RPMI7951 (cell line): Measurements from ENCODE around the gene ALG13. TPM values are rescaled to one million over a fixed set of nuclear protein-coding genes. Genes with fewer than 3 reads are reported as not detected.

Experiments used
- DNase-seq: peaks from one replicate; pipeline ENCODE4 v3.0.0-alpha.2; 2012; ENCODE audit warnings: low read depth
- total RNA-seq: library from RNA; depleted of rRNA; stranded (reverse); fragments of >200 nt; shearing (Covaris generic); gene quantifications from 2 replicates; pipeline ENCODE4 v1.2.3, GENCODE V29; 2014; rRNA removed

Gene ALG13
- 36.2 and 36.4 TPM in 2 replicates for total RNA-seq

GRCh38 chrX:111680988-111681779 is at the start of gene ALG13:
Gene ALG13 (plus strand): TSS chrX:111681170. CDS start chrX:111681219, 49 bp downstream.
- DNase-seq, result peak; percentile 82

- DNase-seq, result no peak
Observed at GRCh38 chrX:111634823-111635729, 45.9 kb upstream of the ALG13 start.

- DNase-seq, result no peak
Observed at GRCh38 chrX:111641969-111642368, 39.0 kb upstream of the ALG13 start.

- peak; percentile 36 for DNase-seq
Observed at GRCh38 chrX:111645165-111645564, 35.8 kb upstream of the ALG13 start.

- no peak for DNase-seq
Observed at GRCh38 chrX:111645607-111646006, 35.4 kb upstream of the ALG13 start.

- no peak for DNase-seq
Observed at GRCh38 chrX:111646515-111646914, 34.5 kb upstream of the ALG13 start.

GRCh38 chrX:111648802-111649201 is 32.2 kb upstream of the ALG13 start:
- no peak for DNase-seq

- DNase-seq, result no peak
Observed at GRCh38 chrX:111649638-111650037, 31.3 kb upstream of the ALG13 start.

GRCh38 chrX:111650845-111651244 is 30.1 kb upstream of the ALG13 start:
- no peak for DNase-seq

- DNase-seq, result peak; percentile 0
Observed at GRCh38 chrX:111652719-111653118, 28.3 kb upstream of the ALG13 start.

- no peak for DNase-seq
Observed at GRCh38 chrX:111661241-111661640, 19.7 kb upstream of the ALG13 start.

GRCh38 chrX:111662292-111662691 is 18.7 kb upstream of the ALG13 start:
- no peak for DNase-seq

- DNase-seq, result no peak
Observed at GRCh38 chrX:111671668-111672067, 9.3 kb upstream of the ALG13 start.

GRCh38 chrX:111687305-111687704 is 6.3 kb downstream of the ALG13 start:
- DNase-seq, result no peak

- DNase-seq, result no peak
Observed at GRCh38 chrX:111695297-111695880, 14.4 kb downstream of the ALG13 start.

- peak; percentile 0 for DNase-seq
Observed at GRCh38 chrX:111719426-111720210, 38.6 kb downstream of the ALG13 start.

GRCh38 chrX:111728096-111728495 is 47.1 kb downstream of the ALG13 start:
- no peak for DNase-seq

GRCh38 chrX:111731351-111731750 is 50.4 kb downstream of the ALG13 start:
- DNase-seq, result no peak

- no peak for DNase-seq
Observed at GRCh38 chrX:111736571-111736970, 55.6 kb downstream of the ALG13 start.

- no peak for DNase-seq
Observed at GRCh38 chrX:111742018-111742417, 61.0 kb downstream of the ALG13 start.

GRCh38 chrX:111743316-111743715 is 62.3 kb downstream of the ALG13 start:
- DNase-seq, result no peak
